H9 (cell line): ENCODE measurements around the gene CD300H. TPM values are rescaled to one million over a fixed set of nuclear protein-coding genes. Genes with fewer than 3 reads are reported as not detected.

Experiments used
- DNase-seq: peaks from one replicate; pipeline ENCODE4 v3.0.0-alpha.2; 2017
- H2AFZ ChIP-seq: one replicate; pipeline ENCODE4 v1.6.1; 2013; ENCODE audit warnings: mild to moderate bottlenecking, low read length, control low read depth, moderate library complexity
- H2AK5ac ChIP-seq: 2 replicates; pipeline ENCODE4 v1.6.1; 2013; ENCODE audit warnings: low read length, control low read depth, mixed read lengths; ENCODE audit not compliant: insufficient read length
- H2BK120ac ChIP-seq: one replicate; pipeline ENCODE4 v1.6.1; 2013; ENCODE audit warnings: low read depth, mild to moderate bottlenecking, low read length, control low read depth, inconsistent platforms; ENCODE audit not compliant: poor library complexity, severe bottlenecking
- H2BK12ac ChIP-seq: 2 replicates; pipeline ENCODE4 v1.6.1; 2013; ENCODE audit warnings: low read length, control low read depth, mixed read lengths, low read depth; ENCODE audit not compliant: insufficient read length
- H2BK15ac ChIP-seq: 2 replicates; pipeline ENCODE4 v1.6.1; 2013; ENCODE audit warnings: low read depth, low read length, control low read depth
- H2BK20ac ChIP-seq: one replicate; pipeline ENCODE4 v1.6.1; 2013; ENCODE audit warnings: low read depth, mild to moderate bottlenecking, low read length, control low read depth, inconsistent platforms; ENCODE audit not compliant: poor library complexity, severe bottlenecking
- H2BK5ac ChIP-seq: 2 replicates; pipeline ENCODE4 v1.6.1; 2013; ENCODE audit warnings: low read length, control low read depth, mixed read lengths; ENCODE audit not compliant: insufficient read length
- H3K14ac ChIP-seq: 2 replicates; pipeline ENCODE4 v1.6.1; 2013; ENCODE audit warnings: low read length, control low read depth; ENCODE audit not compliant: insufficient read depth
- H3K18ac ChIP-seq: 2 replicates; pipeline ENCODE4 v1.6.1; 2013; ENCODE audit warnings: low read depth, mild to moderate bottlenecking, mixed read lengths, low read length, control low read depth; ENCODE audit not compliant: insufficient read length
- H3K23ac ChIP-seq: 2 replicates; pipeline ENCODE4 v1.6.1; 2013; ENCODE audit warnings: low read length, control low read depth, mixed read lengths, low read depth; ENCODE audit not compliant: insufficient read length
- H3K23me2 ChIP-seq: 2 replicates; pipeline ENCODE4 v1.6.1; 2013; ENCODE audit warnings: low read depth, mild to moderate bottlenecking, mixed read lengths, low read length, control low read depth; ENCODE audit not compliant: insufficient read length, poor library complexity, severe bottlenecking
- H3K27ac ChIP-seq: 2 replicates; pipeline ENCODE4 v1.5.1; 2013; ENCODE audit warnings: low read length, control low read depth, mixed read lengths, low read depth; ENCODE audit not compliant: insufficient read length
- H3K27me3 ChIP-seq: 2 replicates; pipeline ENCODE4 v1.6.1; 2013; ENCODE audit warnings: low read length, control low read depth, inconsistent platforms; ENCODE audit not compliant: insufficient read depth
- H3K4ac ChIP-seq: 2 replicates; pipeline ENCODE4 v1.6.1; 2013; ENCODE audit warnings: low read depth, mild to moderate bottlenecking, control low read depth, inconsistent platforms, low read length, moderate library complexity
- H3K4me1 ChIP-seq: 2 replicates; pipeline ENCODE4 v1.6.1; 2013; ENCODE audit warnings: low read length, control low read depth, inconsistent platforms; ENCODE audit not compliant: insufficient read depth
- H3K4me2 ChIP-seq: 2 replicates; pipeline ENCODE4 v1.6.1; 2013; ENCODE audit warnings: low read length, control low read depth, mixed read lengths; ENCODE audit not compliant: insufficient read length, insufficient read depth
- H3K56ac ChIP-seq: 2 replicates; pipeline ENCODE4 v1.6.1; 2013; ENCODE audit warnings: low read depth, mild to moderate bottlenecking, mixed read lengths, low read length, control low read depth; ENCODE audit not compliant: insufficient read length
- H3K79me1 ChIP-seq: 2 replicates; pipeline ENCODE4 v1.6.1; 2013; ENCODE audit warnings: low read depth, mild to moderate bottlenecking, moderate library complexity, low read length, control low read depth, inconsistent platforms; ENCODE audit not compliant: insufficient read depth, poor library complexity, severe bottlenecking
- H3K79me2 ChIP-seq: 2 replicates; pipeline ENCODE4 v1.6.1; 2013; ENCODE audit warnings: low read length, control low read depth, inconsistent platforms; ENCODE audit not compliant: insufficient read depth
- H3K9ac ChIP-seq: 2 replicates; pipeline ENCODE4 v1.6.1; 2013; ENCODE audit warnings: low read length, control low read depth, mixed read lengths; ENCODE audit not compliant: insufficient read length; ENCODE audit errors: extremely low read depth
- H3K9me3 ChIP-seq: one replicate; pipeline ENCODE4 v1.6.1; 2013; ENCODE audit warnings: low read depth, low read length, inconsistent platforms; ENCODE audit not compliant: control insufficient read depth
- H3T11ph ChIP-seq: one replicate; pipeline ENCODE4 v1.6.1; 2013; ENCODE audit warnings: mild to moderate bottlenecking, low read length, control low read depth, inconsistent platforms
- H4K20me1 ChIP-seq: one replicate; pipeline ENCODE4 v1.6.1; 2013; ENCODE audit not compliant: control insufficient read depth, insufficient read length, insufficient read depth
- H4K5ac ChIP-seq: 2 replicates; pipeline ENCODE4 v1.6.1; 2013; ENCODE audit warnings: low read depth, mild to moderate bottlenecking, mixed read lengths, low read length, control low read depth; ENCODE audit not compliant: insufficient read length
- H4K8ac ChIP-seq: replicated peaks from 2 replicates; pipeline ENCODE4 v1.6.1; 2013; ENCODE audit warnings: low read length, control low read depth, mixed read lengths, low read depth; ENCODE audit not compliant: insufficient read length
- H4K91ac ChIP-seq: 2 replicates; pipeline ENCODE4 v1.6.1; 2013; ENCODE audit warnings: low read depth, mild to moderate bottlenecking, moderate library complexity, mixed read lengths, low read length, control low read depth; ENCODE audit not compliant: insufficient read length
- H3K27ac Mint-ChIP-seq, 3 experiments: 2 replicates in 2 of 3; 3 replicates in 1 of 3; pipeline ENCODE4 v1.8.0; 2020 to 2021; ENCODE audit warnings: mixed read lengths in 3 of 3, mild to moderate bottlenecking in 1 of 3, moderate library complexity in 1 of 3
- H3K27me3 Mint-ChIP-seq: 2 replicates; pipeline ENCODE4 v1.8.0; 2021; ENCODE audit warnings: low read depth, mild to moderate bottlenecking, moderate library complexity, mixed read lengths
- H3K36me3 Mint-ChIP-seq, 3 experiments: 2 replicates in 2 of 3; 3 replicates in 1 of 3; pipeline ENCODE4 v1.8.0; 2020 to 2021; ENCODE audit warnings: low read depth in 3 of 3, mixed read lengths in 3 of 3; ENCODE audit not compliant: insufficient read depth in 1 of 3
- H3K4me1 Mint-ChIP-seq, 2 experiments: 2 replicates each; pipeline ENCODE4 v1.8.0; 2020; ENCODE audit warnings: mixed read lengths in 2 of 2
- H3K4me3 Mint-ChIP-seq, 2 experiments: 2 replicates in 1 of 2; 3 replicates in 1 of 2; pipeline ENCODE4 v1.8.0; 2020 to 2021; ENCODE audit warnings: mild to moderate bottlenecking in 2 of 2, mixed read lengths in 2 of 2, moderate library complexity in 1 of 2
- H3K9me3 Mint-ChIP-seq, 2 experiments: 2 replicates in 1 of 2; 3 replicates in 1 of 2; pipeline ENCODE4 v1.8.0; 2020; ENCODE audit warnings: mild to moderate bottlenecking in 2 of 2, mixed read lengths in 2 of 2, moderate library complexity in 1 of 2
- WGBS: extraction: QIAGEN DNeasy Blood & Tissue Kit; methylation state at CpG from one replicate; pipeline ENCODE4 v1.1.7; 2013; ENCODE audit warnings: missing lambda C conversion rate, low lambda C conversion rate, mixed read lengths; ENCODE audit not compliant: insufficient read length; ENCODE audit errors: extremely low coverage; 5-methylcytosine and 5-hydroxymethylcytosine counted together
- total RNA-seq: library from RNA; stranded (reverse); gene quantifications from 2 replicates; pipeline ENCODE4 v1.2.1, GENCODE V29; 2021
- TF ChIP-seq, protein P1 (sequence below): fragments of 200-600 bp; sonication (generic); conservative IDR thresholded peaks from 3 replicates; pipeline ENCODE4 v1.8.0; 2021; ENCODE audit warnings: antibody characterized with exemption, mild to moderate bottlenecking

Gene CD300H
- total RNA-seq, 1 experiment from 2014 or later, result not detected

DNA sequence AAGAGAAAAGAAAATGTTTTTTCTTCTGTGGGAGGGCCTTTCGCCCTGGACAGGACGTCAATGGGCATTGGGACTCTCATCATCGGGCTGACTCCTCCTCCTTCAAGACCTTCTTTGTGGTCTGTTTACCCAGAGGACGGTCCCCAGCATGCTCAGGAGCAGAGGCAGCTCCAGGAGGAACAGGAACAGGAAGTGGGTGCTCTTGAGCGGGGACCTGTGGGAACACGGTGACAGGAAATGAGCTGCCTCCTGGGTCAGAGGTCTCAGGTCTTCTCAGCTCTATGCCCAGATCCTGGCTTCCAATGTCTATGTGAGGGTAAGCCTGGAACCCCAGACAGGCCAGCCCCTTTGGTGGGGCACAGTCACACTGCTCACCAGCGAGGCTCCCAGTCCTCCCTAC, 12.6 kb upstream of the CD300H start:
- H4K91ac ChIP-seq, result no peak overlapping the region
- no peak overlapping the region for H2BK5ac ChIP-seq
- Mint-ChIP-seq H3K27me3 (peaks cover 29% of the 10 kb centered on the region), H3K4me3 (no peak overlapping the region), H3K36me3 (no peaks in the 10 kb centered on the region), H3K9me3 (peaks cover 0 to 3% of the 10 kb centered on the region in 2 experiments; a peak in 2 of 5 replicates), H3K4me1 (peaks cover 6 to 7% of the 10 kb centered on the region in 2 experiments), H3K27ac (no peak overlapping the region)
- H3K4ac ChIP-seq, result no peak overlapping the region
- no peaks in the 10 kb centered on the region for H3K23me2 ChIP-seq
- H2BK20ac ChIP-seq, result no peak overlapping the region
- no peak overlapping the region for H2AK5ac ChIP-seq
- no peaks in the 10 kb centered on the region for H3K9me3 ChIP-seq
- no peak overlapping the region for H2AFZ ChIP-seq
- no peak overlapping the region for H3K23ac ChIP-seq
- H3K79me2 ChIP-seq, result no peaks in the 10 kb centered on the region
- H3K27me3 ChIP-seq, result no peaks in the 10 kb centered on the region
- no peak overlapping the region for H2BK15ac ChIP-seq
- no peak for DNase-seq
- no peak overlapping the region for H2BK120ac ChIP-seq
- no peak overlapping the region for H3K56ac ChIP-seq
- no peak overlapping the region for H4K8ac ChIP-seq
- TF ChIP-seq, protein P1, sequence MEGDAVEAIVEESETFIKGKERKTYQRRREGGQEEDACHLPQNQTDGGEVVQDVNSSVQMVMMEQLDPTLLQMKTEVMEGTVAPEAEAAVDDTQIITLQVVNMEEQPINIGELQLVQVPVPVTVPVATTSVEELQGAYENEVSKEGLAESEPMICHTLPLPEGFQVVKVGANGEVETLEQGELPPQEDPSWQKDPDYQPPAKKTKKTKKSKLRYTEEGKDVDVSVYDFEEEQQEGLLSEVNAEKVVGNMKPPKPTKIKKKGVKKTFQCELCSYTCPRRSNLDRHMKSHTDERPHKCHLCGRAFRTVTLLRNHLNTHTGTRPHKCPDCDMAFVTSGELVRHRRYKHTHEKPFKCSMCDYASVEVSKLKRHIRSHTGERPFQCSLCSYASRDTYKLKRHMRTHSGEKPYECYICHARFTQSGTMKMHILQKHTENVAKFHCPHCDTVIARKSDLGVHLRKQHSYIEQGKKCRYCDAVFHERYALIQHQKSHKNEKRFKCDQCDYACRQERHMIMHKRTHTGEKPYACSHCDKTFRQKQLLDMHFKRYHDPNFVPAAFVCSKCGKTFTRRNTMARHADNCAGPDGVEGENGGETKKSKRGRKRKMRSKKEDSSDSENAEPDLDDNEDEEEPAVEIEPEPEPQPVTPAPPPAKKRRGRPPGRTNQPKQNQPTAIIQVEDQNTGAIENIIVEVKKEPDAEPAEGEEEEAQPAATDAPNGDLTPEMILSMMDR, result no peak
- peaks cover 4% of the 10 kb centered on the region; the same call in 1 of the 2 replicates for H3K4me1 ChIP-seq
- H3T11ph ChIP-seq, result no peak overlapping the region
- no peak overlapping the region for H3K9ac ChIP-seq
- no peak overlapping the region for H3K14ac ChIP-seq
- no peak overlapping the region for H3K27ac ChIP-seq
- no peak overlapping the region for H4K5ac ChIP-seq
- H2BK12ac ChIP-seq, result no peak overlapping the region
- H3K18ac ChIP-seq, result no peak overlapping the region
- no CpG with 5 or more reads among the region's 7 CpGs for WGBS
- H3K79me1 ChIP-seq, result no peaks in the 10 kb centered on the region
- H4K20me1 ChIP-seq, result no peaks in the 10 kb centered on the region
- no peak overlapping the region for H3K4me2 ChIP-seq
